H9 (cell line): Measurements from ENCODE around the gene MCAM. TPM values are rescaled to one million over a fixed set of nuclear protein-coding genes. Genes with fewer than 3 reads are reported as not detected.

Experiments used
- DNase-seq: peaks from one replicate; pipeline ENCODE4 v3.0.0-alpha.2; 2017
- H2AFZ ChIP-seq: one replicate; pipeline ENCODE4 v1.6.1; 2013; ENCODE audit warnings: mild to moderate bottlenecking, low read length, control low read depth, moderate library complexity
- H2AK5ac ChIP-seq: 2 replicates; pipeline ENCODE4 v1.6.1; 2013; ENCODE audit warnings: low read length, control low read depth, mixed read lengths; ENCODE audit not compliant: insufficient read length
- H2BK120ac ChIP-seq: one replicate; pipeline ENCODE4 v1.6.1; 2013; ENCODE audit warnings: low read depth, mild to moderate bottlenecking, low read length, control low read depth, inconsistent platforms; ENCODE audit not compliant: poor library complexity, severe bottlenecking
- H2BK12ac ChIP-seq: 2 replicates; pipeline ENCODE4 v1.6.1; 2013; ENCODE audit warnings: low read length, control low read depth, mixed read lengths, low read depth; ENCODE audit not compliant: insufficient read length
- H2BK15ac ChIP-seq: 2 replicates; pipeline ENCODE4 v1.6.1; 2013; ENCODE audit warnings: low read depth, low read length, control low read depth
- H2BK20ac ChIP-seq: one replicate; pipeline ENCODE4 v1.6.1; 2013; ENCODE audit warnings: low read depth, mild to moderate bottlenecking, low read length, control low read depth, inconsistent platforms; ENCODE audit not compliant: poor library complexity, severe bottlenecking
- H2BK5ac ChIP-seq: 2 replicates; pipeline ENCODE4 v1.6.1; 2013; ENCODE audit warnings: low read length, control low read depth, mixed read lengths; ENCODE audit not compliant: insufficient read length
- H3K14ac ChIP-seq: 2 replicates; pipeline ENCODE4 v1.6.1; 2013; ENCODE audit warnings: low read length, control low read depth; ENCODE audit not compliant: insufficient read depth
- H3K18ac ChIP-seq: 2 replicates; pipeline ENCODE4 v1.6.1; 2013; ENCODE audit warnings: low read depth, mild to moderate bottlenecking, mixed read lengths, low read length, control low read depth; ENCODE audit not compliant: insufficient read length
- H3K23ac ChIP-seq: 2 replicates; pipeline ENCODE4 v1.6.1; 2013; ENCODE audit warnings: low read length, control low read depth, mixed read lengths, low read depth; ENCODE audit not compliant: insufficient read length
- H3K23me2 ChIP-seq: 2 replicates; pipeline ENCODE4 v1.6.1; 2013; ENCODE audit warnings: low read depth, mild to moderate bottlenecking, mixed read lengths, low read length, control low read depth; ENCODE audit not compliant: insufficient read length, poor library complexity, severe bottlenecking
- H3K27ac ChIP-seq: 2 replicates; pipeline ENCODE4 v1.5.1; 2013; ENCODE audit warnings: low read length, control low read depth, mixed read lengths, low read depth; ENCODE audit not compliant: insufficient read length
- H3K27me3 ChIP-seq: 2 replicates; pipeline ENCODE4 v1.6.1; 2013; ENCODE audit warnings: low read length, control low read depth, inconsistent platforms; ENCODE audit not compliant: insufficient read depth
- H3K4ac ChIP-seq: 2 replicates; pipeline ENCODE4 v1.6.1; 2013; ENCODE audit warnings: low read depth, mild to moderate bottlenecking, control low read depth, inconsistent platforms, low read length, moderate library complexity
- H3K4me1 ChIP-seq: 2 replicates; pipeline ENCODE4 v1.6.1; 2013; ENCODE audit warnings: low read length, control low read depth, inconsistent platforms; ENCODE audit not compliant: insufficient read depth
- H3K4me2 ChIP-seq: 2 replicates; pipeline ENCODE4 v1.6.1; 2013; ENCODE audit warnings: low read length, control low read depth, mixed read lengths; ENCODE audit not compliant: insufficient read length, insufficient read depth
- H3K56ac ChIP-seq: 2 replicates; pipeline ENCODE4 v1.6.1; 2013; ENCODE audit warnings: low read depth, mild to moderate bottlenecking, mixed read lengths, low read length, control low read depth; ENCODE audit not compliant: insufficient read length
- H3K79me1 ChIP-seq: 2 replicates; pipeline ENCODE4 v1.6.1; 2013; ENCODE audit warnings: low read depth, mild to moderate bottlenecking, moderate library complexity, low read length, control low read depth, inconsistent platforms; ENCODE audit not compliant: insufficient read depth, poor library complexity, severe bottlenecking
- H3K79me2 ChIP-seq: 2 replicates; pipeline ENCODE4 v1.6.1; 2013; ENCODE audit warnings: low read length, control low read depth, inconsistent platforms; ENCODE audit not compliant: insufficient read depth
- H3K9ac ChIP-seq: 2 replicates; pipeline ENCODE4 v1.6.1; 2013; ENCODE audit warnings: low read length, control low read depth, mixed read lengths; ENCODE audit not compliant: insufficient read length; ENCODE audit errors: extremely low read depth
- H3K9me3 ChIP-seq: one replicate; pipeline ENCODE4 v1.6.1; 2013; ENCODE audit warnings: low read depth, low read length, inconsistent platforms; ENCODE audit not compliant: control insufficient read depth
- H3T11ph ChIP-seq: one replicate; pipeline ENCODE4 v1.6.1; 2013; ENCODE audit warnings: mild to moderate bottlenecking, low read length, control low read depth, inconsistent platforms
- H4K20me1 ChIP-seq: one replicate; pipeline ENCODE4 v1.6.1; 2013; ENCODE audit not compliant: control insufficient read depth, insufficient read length, insufficient read depth
- H4K5ac ChIP-seq: 2 replicates; pipeline ENCODE4 v1.6.1; 2013; ENCODE audit warnings: low read depth, mild to moderate bottlenecking, mixed read lengths, low read length, control low read depth; ENCODE audit not compliant: insufficient read length
- H4K8ac ChIP-seq: replicated peaks from 2 replicates; pipeline ENCODE4 v1.6.1; 2013; ENCODE audit warnings: low read length, control low read depth, mixed read lengths, low read depth; ENCODE audit not compliant: insufficient read length
- H4K91ac ChIP-seq: 2 replicates; pipeline ENCODE4 v1.6.1; 2013; ENCODE audit warnings: low read depth, mild to moderate bottlenecking, moderate library complexity, mixed read lengths, low read length, control low read depth; ENCODE audit not compliant: insufficient read length
- H3K27ac Mint-ChIP-seq, 3 experiments: 2 replicates in 2 of 3; 3 replicates in 1 of 3; pipeline ENCODE4 v1.8.0; 2020 to 2021; ENCODE audit warnings: mixed read lengths in 3 of 3, mild to moderate bottlenecking in 1 of 3, moderate library complexity in 1 of 3
- H3K27me3 Mint-ChIP-seq: 2 replicates; pipeline ENCODE4 v1.8.0; 2021; ENCODE audit warnings: low read depth, mild to moderate bottlenecking, moderate library complexity, mixed read lengths
- H3K36me3 Mint-ChIP-seq, 3 experiments: 2 replicates in 2 of 3; 3 replicates in 1 of 3; pipeline ENCODE4 v1.8.0; 2020 to 2021; ENCODE audit warnings: low read depth in 3 of 3, mixed read lengths in 3 of 3; ENCODE audit not compliant: insufficient read depth in 1 of 3
- H3K4me1 Mint-ChIP-seq, 2 experiments: 2 replicates each; pipeline ENCODE4 v1.8.0; 2020; ENCODE audit warnings: mixed read lengths in 2 of 2
- H3K4me3 Mint-ChIP-seq, 2 experiments: 2 replicates in 1 of 2; 3 replicates in 1 of 2; pipeline ENCODE4 v1.8.0; 2020 to 2021; ENCODE audit warnings: mild to moderate bottlenecking in 2 of 2, mixed read lengths in 2 of 2, moderate library complexity in 1 of 2
- H3K9me3 Mint-ChIP-seq, 2 experiments: 2 replicates in 1 of 2; 3 replicates in 1 of 2; pipeline ENCODE4 v1.8.0; 2020; ENCODE audit warnings: mild to moderate bottlenecking in 2 of 2, mixed read lengths in 2 of 2, moderate library complexity in 1 of 2
- CTCF ChIP-seq: fragments of 200-600 bp; sonication (generic); conservative IDR thresholded peaks from 3 replicates; pipeline ENCODE4 v1.8.0; 2021; ENCODE audit warnings: antibody characterized with exemption, mild to moderate bottlenecking
- WGBS: extraction: QIAGEN DNeasy Blood & Tissue Kit; methylation state at CpG from one replicate; pipeline ENCODE4 v1.1.7; 2013; ENCODE audit warnings: missing lambda C conversion rate, low lambda C conversion rate, mixed read lengths; ENCODE audit not compliant: insufficient read length; ENCODE audit errors: extremely low coverage; 5-methylcytosine and 5-hydroxymethylcytosine counted together
- total RNA-seq: library from RNA; stranded (reverse); gene quantifications from 2 replicates; pipeline ENCODE4 v1.2.1, GENCODE V29; 2021

MCAM gene
- total RNA-seq, 1 experiment from 2014 or later: 21.5 TPM

- Histone ChIP-seq H2AK5ac (no peak overlapping the region), H2BK5ac (no peak overlapping the region), H2BK20ac (no peak overlapping the region), H2BK120ac (no peak overlapping the region), H3K14ac (no peak overlapping the region), H3T11ph (no peak overlapping the region), H4K8ac (no peak overlapping the region), H3K23ac (no peak overlapping the region), H3K4me2 (no peak overlapping the region), H3K23me2 (peaks cover 19% of the 10 kb centered on the region), H3K56ac (no peak overlapping the region), H4K91ac (no peak overlapping the region), H3K9ac (no peak overlapping the region), H3K27ac (no peak overlapping the region), H3K79me2 (no peaks in the 10 kb centered on the region), H3K18ac (no peak overlapping the region), H4K20me1 (no peaks in the 10 kb centered on the region), H4K5ac (no peak overlapping the region), H3K9me3 (no peaks in the 10 kb centered on the region), H2AFZ (no peak overlapping the region), H2BK15ac (no peak overlapping the region), H3K27me3 (peaks cover 16% of the 10 kb centered on the region), H2BK12ac (no peak overlapping the region), H3K4ac (no peak overlapping the region), H3K4me1 (no peaks in the 10 kb centered on the region; the same call in 1 of the 2 replicates), H3K79me1 (no peaks in the 10 kb centered on the region)
- no CpG with 5 or more reads among the region's 7 CpGs for WGBS
- peaks cover 0 to 4% (median 3%) of the 10 kb centered on the region in 3 experiments; a peak in 4 of 7 replicates for H3K36me3 Mint-ChIP-seq
- no peaks in the 10 kb centered on the region; a peak in 1 of 5 replicates for H3K9me3 Mint-ChIP-seq
- no peak overlapping the region for H3K27ac Mint-ChIP-seq
- no peak for TF ChIP-seq CTCF
- DNase-seq: no peak
- peaks cover 76% of the 10 kb centered on the region for H3K27me3 Mint-ChIP-seq
- peaks cover 29 to 46% of the 10 kb centered on the region in 2 experiments for H3K4me1 Mint-ChIP-seq
- no peak overlapping the region; a peak in 1 of 5 replicates for H3K4me3 Mint-ChIP-seq
Measured at GRCh38 chr11:119342023-119342300, 25.0 kb upstream of the MCAM start.
